ENCODE data around the gene HAAO. TPM values are rescaled to one million over a fixed set of nuclear protein-coding genes. Genes with fewer than 3 reads are reported as not detected.
"Not testable (repeated sequence)": the region's sequence is repeated elsewhere in the genome, so short reads cannot be mapped to it uniquely, and the experiment has no call there.

HAAO gene
- total RNA-seq, 1 donor from 2014 or later: 1.1 TPM

DNA sequence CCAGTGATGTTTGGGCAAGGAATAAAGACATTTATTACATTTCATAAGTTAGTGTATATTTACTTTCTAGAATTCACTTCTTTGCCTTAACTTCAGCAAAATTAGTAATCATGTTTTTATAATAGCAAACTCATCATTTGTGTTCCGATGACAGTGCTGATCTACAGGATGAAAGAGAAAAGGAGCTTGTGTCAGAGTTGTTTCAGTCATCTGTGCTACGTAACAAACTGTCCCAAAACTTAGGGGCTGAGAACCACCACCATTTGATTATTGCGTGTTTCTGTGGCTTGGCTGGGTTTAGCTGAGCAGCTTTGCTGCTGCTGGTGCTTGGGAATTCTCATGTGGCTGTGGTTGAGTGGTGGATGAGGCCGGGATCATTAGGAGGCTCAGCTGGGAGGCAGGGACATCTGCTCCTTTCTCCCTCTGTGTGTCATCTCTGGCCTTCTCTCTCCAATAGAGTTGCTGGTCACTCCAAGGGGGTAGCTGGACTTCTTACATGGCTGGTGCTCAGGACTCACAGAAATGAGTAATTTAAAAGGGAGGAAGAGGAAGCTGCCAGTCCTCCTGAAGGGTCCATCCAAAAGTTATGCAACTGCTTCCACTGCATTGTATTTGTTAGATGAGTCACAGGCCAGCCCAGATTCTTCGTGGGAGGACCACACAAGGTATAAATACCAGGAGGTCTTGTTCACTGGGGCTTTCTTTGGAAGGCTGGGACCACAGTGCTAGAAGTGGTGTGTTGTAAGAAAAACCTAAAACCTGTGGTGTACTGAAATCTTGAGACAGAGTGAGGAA lies 43.4 kb upstream of the HAAO start:
- no peaks in the 10 kb centered on the region for H3K36me3 ChIP-seq (ENCODE audit: insufficient read depth, low read length)
- Mint-ChIP-seq H3K36me3 (ENCODE audit: low read depth, unreplicated experiment) (no peaks in the 10 kb centered on the region), H3K4me3 (ENCODE audit: unreplicated experiment) (no peak overlapping the region), H3K27ac (ENCODE audit: unreplicated experiment) (peak overlapping the region; percentile 62), H3K9me3 (ENCODE audit: unreplicated experiment) (peaks cover 2% of the 10 kb centered on the region), H3K4me1 (ENCODE audit: low read depth, unreplicated experiment) (peaks cover 9% of the 10 kb centered on the region), H3K27me3 (ENCODE audit: low read depth, unreplicated experiment) (no peaks in the 10 kb centered on the region)
- H3K4me2 ChIP-seq (ENCODE audit: low read length): peak overlapping the region; percentile 64
- no peak overlapping the region for H3K4me3 ChIP-seq (ENCODE audit: insufficient read depth, low read depth, low read length)
- no peak for TF ChIP-seq EZH2 (IDR thresholded peaks at IDR 0.05; ENCODE audit: insufficient read depth, low read length)
- TF ChIP-seq, protein P1, sequence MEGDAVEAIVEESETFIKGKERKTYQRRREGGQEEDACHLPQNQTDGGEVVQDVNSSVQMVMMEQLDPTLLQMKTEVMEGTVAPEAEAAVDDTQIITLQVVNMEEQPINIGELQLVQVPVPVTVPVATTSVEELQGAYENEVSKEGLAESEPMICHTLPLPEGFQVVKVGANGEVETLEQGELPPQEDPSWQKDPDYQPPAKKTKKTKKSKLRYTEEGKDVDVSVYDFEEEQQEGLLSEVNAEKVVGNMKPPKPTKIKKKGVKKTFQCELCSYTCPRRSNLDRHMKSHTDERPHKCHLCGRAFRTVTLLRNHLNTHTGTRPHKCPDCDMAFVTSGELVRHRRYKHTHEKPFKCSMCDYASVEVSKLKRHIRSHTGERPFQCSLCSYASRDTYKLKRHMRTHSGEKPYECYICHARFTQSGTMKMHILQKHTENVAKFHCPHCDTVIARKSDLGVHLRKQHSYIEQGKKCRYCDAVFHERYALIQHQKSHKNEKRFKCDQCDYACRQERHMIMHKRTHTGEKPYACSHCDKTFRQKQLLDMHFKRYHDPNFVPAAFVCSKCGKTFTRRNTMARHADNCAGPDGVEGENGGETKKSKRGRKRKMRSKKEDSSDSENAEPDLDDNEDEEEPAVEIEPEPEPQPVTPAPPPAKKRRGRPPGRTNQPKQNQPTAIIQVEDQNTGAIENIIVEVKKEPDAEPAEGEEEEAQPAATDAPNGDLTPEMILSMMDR (IDR thresholded peaks at IDR 0.05; ENCODE audit: insufficient read depth, low read depth, low read length): no peak
- peak overlapping the region; percentile 43 for H2AFZ ChIP-seq (ENCODE audit: low read depth, low read length)
- peaks cover 9% of the 10 kb centered on the region for H3K4me1 ChIP-seq (ENCODE audit: insufficient read depth, low read length)
- peak; percentile 94 for FAIRE-seq
- H3K27ac ChIP-seq (ENCODE audit: low read depth, low read length): peak overlapping the region; percentile 75
- H3K9ac ChIP-seq (ENCODE audit: low read length): peak overlapping the region; percentile 44
- no peaks in the 10 kb centered on the region for H4K20me1 ChIP-seq (ENCODE audit: insufficient read depth, low read length)
- H3K27me3 ChIP-seq (ENCODE audit: insufficient read depth, low read length): no peaks in the 10 kb centered on the region
- no peaks in the 10 kb centered on the region for H3K9me3 ChIP-seq (ENCODE audit: insufficient read depth, low read depth, low read length)
- DNase-seq (ENCODE audit: low read depth): peak; percentile 100
- H3K79me2 ChIP-seq (ENCODE audit: insufficient read depth, low read length): no peaks in the 10 kb centered on the region

DNA sequence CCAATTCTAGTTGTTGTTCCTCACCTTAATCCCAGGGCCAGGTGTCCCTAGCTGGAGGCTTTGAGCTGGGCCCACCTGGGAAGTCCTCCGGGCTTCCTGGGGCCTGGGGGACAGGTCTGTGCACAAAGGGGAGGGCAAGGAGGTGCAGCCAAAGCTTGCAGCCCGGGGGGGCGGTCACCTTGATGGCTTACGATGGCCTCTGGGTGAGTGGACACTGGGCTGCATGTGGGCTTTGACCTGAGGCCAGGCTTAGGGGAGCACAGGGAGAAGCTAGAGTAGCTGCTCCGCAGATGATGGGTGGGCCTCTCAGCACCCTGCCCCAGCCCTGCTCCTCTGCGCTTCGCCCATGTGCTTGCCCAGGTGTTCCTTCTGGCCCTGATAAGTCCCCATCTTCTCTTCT lies 41.8 kb upstream of the HAAO start:
- no peaks in the 10 kb centered on the region for H3K27me3 ChIP-seq (ENCODE audit: insufficient read depth, low read length)
- H3K4me1 ChIP-seq (ENCODE audit: insufficient read depth, low read length): peaks cover 9% of the 10 kb centered on the region
- no peak overlapping the region for H3K27ac ChIP-seq (ENCODE audit: low read depth, low read length)
- H3K27me3 Mint-ChIP-seq (ENCODE audit: low read depth, unreplicated experiment): no peaks in the 10 kb centered on the region
- H3K36me3 ChIP-seq (ENCODE audit: insufficient read depth, low read length): no peaks in the 10 kb centered on the region
- H2AFZ ChIP-seq (ENCODE audit: low read depth, low read length): no peak overlapping the region
- FAIRE-seq (no peak), DNase-seq (ENCODE audit: low read depth) (no peak)
- H3K4me3 ChIP-seq (ENCODE audit: insufficient read depth, low read depth, low read length): no peak overlapping the region
- H3K4me3 Mint-ChIP-seq (ENCODE audit: unreplicated experiment): no peak overlapping the region
- no peaks in the 10 kb centered on the region for H3K79me2 ChIP-seq (ENCODE audit: insufficient read depth, low read length)
- no peaks in the 10 kb centered on the region for H3K36me3 Mint-ChIP-seq (ENCODE audit: low read depth, unreplicated experiment)
- no peak overlapping the region for H3K4me2 ChIP-seq (ENCODE audit: low read length)
- no peaks in the 10 kb centered on the region for H3K9me3 ChIP-seq (ENCODE audit: insufficient read depth, low read depth, low read length)
- H3K4me1 Mint-ChIP-seq (ENCODE audit: low read depth, unreplicated experiment): peaks cover 9% of the 10 kb centered on the region
- no peaks in the 10 kb centered on the region for H4K20me1 ChIP-seq (ENCODE audit: insufficient read depth, low read length)
- H3K9me3 Mint-ChIP-seq (ENCODE audit: unreplicated experiment): peaks cover 2% of the 10 kb centered on the region
- no peak overlapping the region for H3K9ac ChIP-seq (ENCODE audit: low read length)
- no peak for TF ChIP-seq EZH2 (IDR thresholded peaks at IDR 0.05; ENCODE audit: insufficient read depth, low read length)
- TF ChIP-seq, protein P1 (IDR thresholded peaks at IDR 0.05; ENCODE audit: insufficient read depth, low read depth, low read length): no peak
- no peak overlapping the region for H3K27ac Mint-ChIP-seq (ENCODE audit: unreplicated experiment)

DNA sequence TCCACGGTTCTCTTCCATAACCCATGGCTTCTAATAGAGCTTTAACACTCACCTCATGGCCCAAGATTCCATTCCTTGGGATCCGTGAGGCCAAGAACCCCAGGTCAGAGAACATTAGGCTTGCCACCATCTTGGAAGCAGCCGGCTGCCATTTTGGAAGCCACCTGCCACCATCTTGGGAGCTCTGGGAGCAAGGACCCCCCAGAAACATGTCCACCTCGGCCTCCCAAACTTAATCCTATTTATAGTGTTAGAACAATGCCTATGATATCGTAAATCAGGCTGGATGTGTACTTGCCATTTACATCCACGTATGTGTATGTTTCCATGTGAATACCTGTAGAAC lies 39.9 kb upstream of the HAAO start:
- H3K4me1 Mint-ChIP-seq (ENCODE audit: low read depth, unreplicated experiment): peaks cover 9% of the 10 kb centered on the region
- Histone ChIP-seq H3K4me1 (ENCODE audit: insufficient read depth, low read length) (peaks cover 9% of the 10 kb centered on the region), H3K79me2 (ENCODE audit: insufficient read depth, low read length) (no peaks in the 10 kb centered on the region), H3K27me3 (ENCODE audit: insufficient read depth, low read length) (no peaks in the 10 kb centered on the region), H2AFZ (ENCODE audit: low read depth, low read length) (no peak overlapping the region), H3K9ac (ENCODE audit: low read length) (no peak overlapping the region), H3K36me3 (ENCODE audit: insufficient read depth, low read length) (no peaks in the 10 kb centered on the region), H3K4me3 (ENCODE audit: insufficient read depth, low read depth, low read length) (no peak overlapping the region), H4K20me1 (ENCODE audit: insufficient read depth, low read length) (no peaks in the 10 kb centered on the region), H3K9me3 (ENCODE audit: insufficient read depth, low read depth, low read length) (no peaks in the 10 kb centered on the region), H3K4me2 (ENCODE audit: low read length) (no peak overlapping the region), H3K27ac (ENCODE audit: low read depth, low read length) (no peak overlapping the region)
- H3K27ac Mint-ChIP-seq (ENCODE audit: unreplicated experiment): no peak overlapping the region
- H3K9me3 Mint-ChIP-seq (ENCODE audit: unreplicated experiment): peaks cover 2% of the 10 kb centered on the region
- no peak for FAIRE-seq
- no peak for TF ChIP-seq EZH2 (IDR thresholded peaks at IDR 0.05; ENCODE audit: insufficient read depth, low read length)
- TF ChIP-seq, protein P1 (IDR thresholded peaks at IDR 0.05; ENCODE audit: insufficient read depth, low read depth, low read length): no peak
- no peaks in the 10 kb centered on the region for H3K36me3 Mint-ChIP-seq (ENCODE audit: low read depth, unreplicated experiment)
- H3K4me3 Mint-ChIP-seq (ENCODE audit: unreplicated experiment): no peak overlapping the region
- no peak for DNase-seq (ENCODE audit: low read depth)
- H3K27me3 Mint-ChIP-seq (ENCODE audit: low read depth, unreplicated experiment): peaks cover 8% of the 10 kb centered on the region

DNA sequence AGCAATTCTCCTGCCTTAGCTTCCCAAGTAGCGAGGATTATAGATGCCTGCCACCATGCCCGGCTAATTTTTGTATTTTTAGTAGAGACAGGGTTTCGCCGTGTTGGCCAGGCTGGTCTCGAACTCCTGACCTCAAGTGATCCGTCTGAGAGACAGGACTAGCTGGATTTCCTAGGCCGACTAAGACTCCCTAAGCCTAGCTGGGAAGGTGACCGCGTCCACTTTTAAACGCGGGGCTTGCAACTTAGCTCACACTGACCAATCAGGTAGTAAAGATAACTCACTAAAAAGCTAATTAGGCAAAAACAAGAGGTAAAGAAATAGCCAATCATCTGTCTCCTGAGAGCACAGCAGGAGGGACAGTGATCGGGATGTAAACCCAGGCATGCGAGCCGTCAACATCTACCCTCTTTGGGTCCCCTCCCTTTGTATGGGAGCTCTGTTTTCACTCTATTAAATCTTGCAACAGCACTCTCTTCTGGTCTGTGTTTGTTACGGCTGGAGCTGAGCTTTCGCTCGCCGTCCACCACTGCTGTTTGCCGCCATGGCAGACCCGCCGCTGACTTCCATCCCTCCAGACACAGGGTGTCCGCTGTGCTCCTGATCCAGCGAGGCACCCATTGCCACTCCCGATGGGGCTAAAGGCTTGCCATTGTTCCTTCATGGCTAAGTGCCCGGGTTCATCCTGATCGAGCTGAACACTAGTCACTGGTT lies 39.3 kb upstream of the HAAO start:
- H3K4me3 Mint-ChIP-seq (ENCODE audit: unreplicated experiment); H3K9me3 ChIP-seq (ENCODE audit: insufficient read depth, low read depth, low read length); H3K36me3 ChIP-seq (ENCODE audit: insufficient read depth, low read length); H3K4me2 ChIP-seq (ENCODE audit: low read length); FAIRE-seq; H3K27me3 ChIP-seq (ENCODE audit: insufficient read depth, low read length); H3K4me3 ChIP-seq (ENCODE audit: insufficient read depth, low read depth, low read length); H3K9me3 Mint-ChIP-seq (ENCODE audit: unreplicated experiment); H3K4me1 ChIP-seq (ENCODE audit: insufficient read depth, low read length); H3K27ac Mint-ChIP-seq (ENCODE audit: unreplicated experiment); H2AFZ ChIP-seq (ENCODE audit: low read depth, low read length); DNase-seq (ENCODE audit: low read depth); H3K4me1 Mint-ChIP-seq (ENCODE audit: low read depth, unreplicated experiment); H3K9ac ChIP-seq (ENCODE audit: low read length); H3K27ac ChIP-seq (ENCODE audit: low read depth, low read length); H3K79me2 ChIP-seq (ENCODE audit: insufficient read depth, low read length); H3K36me3 Mint-ChIP-seq (ENCODE audit: low read depth, unreplicated experiment); H4K20me1 ChIP-seq (ENCODE audit: insufficient read depth, low read length): not testable (repeated sequence)
- peaks cover 10% of the 10 kb centered on the region for H3K27me3 Mint-ChIP-seq (ENCODE audit: low read depth, unreplicated experiment)
